Measurements from ENCODE around the gene LRRC8B. TPM values are rescaled to one million over a fixed set of nuclear protein-coding genes. Genes with fewer than 3 reads are reported as not detected.
A peak's percentile ranks its signal among the peaks of the same experiment; 100 is the strongest.

Gene LRRC8B
- total and polyA plus RNA-seq, 9 of the 15 experiments (the other 6 are each of a cell fraction or from before 2014, with no cell fraction given), result 4.3 to 43.7 (median 14.4) TPM

GRCh38 chr1:89524369-89525168 is at the start of gene LRRC8B (continued):
- TF ChIP-seq JUN (IDR thresholded peaks at IDR 0.05; ENCODE audit: borderline replicate concordance, low read depth, low read length) (0 out of 2 replicates have a peak, but pooled peaks have one; percentile 49), JUN (CRISPR knock-in tag; IDR thresholded peaks at IDR 0.05; ENCODE audit: borderline replicate concordance) (peak; percentile 98), CHD1 (IDR thresholded peaks at IDR 0.05; ENCODE audit: low read length) (no peak), ZNF668 (CRISPR knock-in tag; IDR thresholded peaks at IDR 0.05) (no peak), ZNF277 (CRISPR knock-in tag; IDR thresholded peaks at IDR 0.05; ENCODE audit: borderline replicate concordance) (no peak), NRF1 (conservative IDR thresholded peaks at IDR 0.05 in 1 of 2, IDR thresholded peaks at IDR 0.05 in 1 of 2) (peak; percentile 20 to 39; a peak in 3 of 4 replicates), SIX5 (IDR thresholded peaks at IDR 0.05; ENCODE audit: borderline replicate concordance in 1 of 2, insufficient read depth in 1 of 2, low read depth in 1 of 2, low read length in 2 of 2) (no peak), ZNF232 (CRISPR knock-in tag; IDR thresholded peaks at IDR 0.05) (no peak; the same call in 1 of the 2 replicates), XRCC4 (IDR thresholded peaks at IDR 0.05; ENCODE audit: extremely low read depth, insufficient read depth, insufficient read length) (no peak), ZNF717 (CRISPR knock-in tag; IDR thresholded peaks at IDR 0.05) (no peak), GTF2A2 (tag; IDR thresholded peaks at IDR 0.05) (no peak), SIRT6 (IDR thresholded peaks at IDR 0.05; ENCODE audit: low read depth, low read length) (no peak), YY1 (IDR thresholded peaks at IDR 0.05; ENCODE audit: borderline replicate concordance in 1 of 3, control insufficient read depth in 1 of 3, extremely low read depth in 1 of 3, insufficient read depth in 3 of 3, insufficient read length in 1 of 3, insufficient replicate concordance in 2 of 3, low read depth in 1 of 3, low read length in 2 of 3) (peak in 2 of 3 experiments; percentile 84 to 88), NR2C2 (CRISPR knock-in tag; IDR thresholded peaks at IDR 0.05) (no peak), NR2C2 (tag; IDR thresholded peaks at IDR 0.05) (peak; percentile 37; the same call in 1 of the 2 replicates), PTBP1 (IDR thresholded peaks at IDR 0.05; ENCODE audit: low read depth, low read length) (0 out of 2 replicates have a peak, but pooled peaks have one; percentile 66), ZNF41 (CRISPR knock-in tag; conservative IDR thresholded peaks at IDR 0.05) (no peak), ZNF224 (CRISPR knock-in tag; IDR thresholded peaks at IDR 0.05) (no peak; the same call in 1 of the 2 replicates), MAFK (IDR thresholded peaks at IDR 0.05; ENCODE audit: low read length) (peak; percentile 20; the same call in 1 of the 2 replicates), KAT8 (IDR thresholded peaks at IDR 0.05; ENCODE audit: low read depth) (no peak), ASH1L (IDR thresholded peaks at IDR 0.05; ENCODE audit: borderline replicate concordance, low read depth, partially characterized antibody) (no peak), BDP1 (IDR thresholded peaks at IDR 0.05; ENCODE audit: insufficient read depth, insufficient read length) (no peak), SMARCA4 (IDR thresholded peaks at IDR 0.05) (0 out of 2 replicates have a peak, but pooled peaks have one; percentile 15)
- TF ChIP-seq, protein P1, sequence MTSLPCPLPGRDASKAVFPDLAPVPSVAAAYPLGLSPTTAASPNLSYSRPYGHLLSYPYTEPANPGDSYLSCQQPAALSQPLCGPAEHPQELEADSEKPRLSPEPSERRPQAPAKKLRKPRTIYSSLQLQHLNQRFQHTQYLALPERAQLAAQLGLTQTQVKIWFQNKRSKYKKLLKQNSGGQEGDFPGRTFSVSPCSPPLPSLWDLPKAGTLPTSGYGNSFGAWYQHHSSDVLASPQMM (CRISPR knock-in tag; IDR thresholded peaks at IDR 0.05), result no peak
- TF ChIP-seq, protein P2, sequence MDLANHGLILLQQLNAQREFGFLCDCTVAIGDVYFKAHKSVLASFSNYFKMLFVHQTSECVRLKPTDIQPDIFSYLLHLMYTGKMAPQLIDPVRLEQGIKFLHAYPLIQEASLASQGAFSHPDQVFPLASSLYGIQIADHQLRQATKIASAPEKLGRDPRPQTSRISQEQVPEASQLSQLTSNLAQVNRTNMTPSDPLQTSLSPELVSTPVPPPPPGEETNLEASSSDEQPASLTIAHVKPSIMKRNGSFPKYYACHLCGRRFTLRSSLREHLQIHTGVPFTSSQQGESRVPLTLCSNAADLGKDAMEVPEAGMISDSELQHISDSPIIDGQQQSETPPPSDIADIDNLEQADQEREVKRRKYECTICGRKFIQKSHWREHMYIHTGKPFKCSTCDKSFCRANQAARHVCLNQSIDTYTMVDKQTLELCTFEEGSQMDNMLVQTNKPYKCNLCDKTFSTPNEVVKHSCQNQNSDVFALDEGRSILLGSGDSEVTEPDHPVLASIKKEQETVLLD (IDR thresholded peaks at IDR 0.05), result peak; percentile 14; the same call in 1 of the 2 replicates
